NCI-H2107 treated with DMSO at 0.1 percent for 48 hours (cell line): Measurements from ENCODE around the gene CTSF.
"Not testable (repeated sequence)": the region's sequence is repeated elsewhere in the genome, so short reads cannot be mapped to it uniquely, and the experiment has no call there.

Experiments
- DNase-seq: peaks from one replicate; lab custom pipeline; 2025; ENCODE audit not compliant: unreplicated experiment; lab: John Stamatoyannopoulos, UW

Gene CTSF

GRCh38 chr11:66568124-66568916 lies at the start of gene CTSF:
CTSF (minus strand) TSS chr11:66568606; CDS start chr11:66568486, 120 bp downstream.
- DNase-seq = peak; percentile 42

GRCh38 chr11:66617155-66617834 lies 48.9 kb upstream of the CTSF start:
- DNase-seq = no peak

GRCh38 chr11:66616379-66617154 lies 48.2 kb upstream of the CTSF start, which contains the start of gene RBM14:
RBM14 (plus strand) TSS chr11:66616630; CDS start chr11:66616721, 91 bp downstream.
- peak; percentile 96 for DNase-seq

GRCh38 chr11:66614073-66614472 lies 45.7 kb upstream of the CTSF start:
- DNase-seq = no peak

- DNase-seq = no peak
Measured at GRCh38 chr11:66612458-66612857, 44.1 kb upstream of the CTSF start.

GRCh38 chr11:66609721-66610617 lies 41.6 kb upstream of the CTSF start:
- no peak for DNase-seq

- no peak for DNase-seq
Measured at GRCh38 chr11:66607126-66607834, 38.9 kb upstream of the CTSF start.

GRCh38 chr11:66606608-66607007 lies 38.2 kb upstream of the CTSF start:
- DNase-seq = not testable (repeated sequence)

- DNase-seq = no peak
Measured at GRCh38 chr11:66604155-66604554, 35.7 kb upstream of the CTSF start.

- DNase-seq = no peak
Measured at GRCh38 chr11:66603072-66603471, 34.7 kb upstream of the CTSF start.

GRCh38 chr11:66600631-66601233 lies 32.3 kb upstream of the CTSF start:
- DNase-seq = no peak

- no peak for DNase-seq
Measured at GRCh38 chr11:66600219-66600618, 31.8 kb upstream of the CTSF start.

GRCh38 chr11:66598993-66599392 lies 30.6 kb upstream of the CTSF start:
- no peak for DNase-seq

GRCh38 chr11:66595245-66595904 lies 27.0 kb upstream of the CTSF start:
- DNase-seq = no peak

GRCh38 chr11:66593650-66594049 lies 25.2 kb upstream of the CTSF start:
- no peak for DNase-seq

- no peak for DNase-seq
Measured at GRCh38 chr11:66593303-66593635, 24.9 kb upstream of the CTSF start.

- peak; percentile 80 for DNase-seq
Measured at GRCh38 chr11:66592457-66593302, 24.3 kb upstream of the CTSF start, which contains the start of the genes CCDC87 and CCS. CCDC87 (minus strand) TSS chr11:66593063; CDS start chr11:66593015, 48 bp downstream. CCS (plus strand) TSS chr11:66593185; CDS start chr11:66593262, 77 bp downstream.

- DNase-seq = no peak
Measured at GRCh38 chr11:66591175-66591574, 22.8 kb upstream of the CTSF start.
